Measurements from ENCODE around the gene REEP2.

Gene REEP2

GRCh38 chr5:138452720-138453119 lies 13.9 kb downstream of the REEP2 start:
- TF ChIP-seq EZH2phosphoT487 (IDR thresholded peaks at IDR 0.05; ENCODE audit: borderline replicate concordance) (no peak), CTCF (conservative IDR thresholded peaks at IDR 0.05; ENCODE audit: low read length) (no peak)
- Histone ChIP-seq H3K9ac (ENCODE audit: low read depth, low read length, poor library complexity, severe bottlenecking) (no peak overlapping the region), H4K20me1 (ENCODE audit: insufficient read depth, low read length, poor library complexity, severe bottlenecking) (no peaks in the 10 kb centered on the region), H3K9me2 (replicated peaks; ENCODE audit: low read depth, low read length) (no peaks in the 10 kb centered on the region), H3K36me3 (ENCODE audit: insufficient read depth, low read length) (no peaks in the 10 kb centered on the region), H3K4me1 (ENCODE audit: insufficient read depth, low read length, poor library complexity, severe bottlenecking) (peaks cover 4% of the 10 kb centered on the region), H2AFZ (ENCODE audit: low read length) (no peak overlapping the region), H3F3A (ENCODE audit: low read depth) (no peaks in the 10 kb centered on the region), H3K27me3 (ENCODE audit: insufficient read depth, low read length, poor library complexity, severe bottlenecking) (no peaks in the 10 kb centered on the region), H3K9me3 (ENCODE audit: insufficient read depth, low read depth, low read length) (no peaks in the 10 kb centered on the region), H3K4me2 (ENCODE audit: low read depth, low read length, poor library complexity, severe bottlenecking) (no peak overlapping the region), H3K79me2 (ENCODE audit: insufficient read depth, low read length) (no peaks in the 10 kb centered on the region), H3K4me3 (ENCODE audit: low read length, poor library complexity, severe bottlenecking) (no peak overlapping the region)

GRCh38 chr5:138453590-138453989 lies 14.7 kb downstream of the REEP2 start:
- Histone ChIP-seq H3K9ac (ENCODE audit: low read depth, low read length, poor library complexity, severe bottlenecking) (no peak overlapping the region), H3K4me2 (ENCODE audit: low read depth, low read length, poor library complexity, severe bottlenecking) (no peak overlapping the region), H3F3A (ENCODE audit: low read depth) (no peaks in the 10 kb centered on the region), H3K4me1 (ENCODE audit: insufficient read depth, low read length, poor library complexity, severe bottlenecking) (peaks cover 12% of the 10 kb centered on the region), H3K9me3 (ENCODE audit: insufficient read depth, low read depth, low read length) (no peaks in the 10 kb centered on the region), H4K20me1 (ENCODE audit: insufficient read depth, low read length, poor library complexity, severe bottlenecking) (no peaks in the 10 kb centered on the region), H3K36me3 (ENCODE audit: insufficient read depth, low read length) (no peaks in the 10 kb centered on the region), H3K27me3 (ENCODE audit: insufficient read depth, low read length, poor library complexity, severe bottlenecking) (no peaks in the 10 kb centered on the region), H3K79me2 (ENCODE audit: insufficient read depth, low read length) (no peaks in the 10 kb centered on the region), H3K9me2 (replicated peaks; ENCODE audit: low read depth, low read length) (no peaks in the 10 kb centered on the region), H2AFZ (ENCODE audit: low read length) (no peak overlapping the region), H3K4me3 (ENCODE audit: low read length, poor library complexity, severe bottlenecking) (no peak overlapping the region)
- TF ChIP-seq EZH2phosphoT487 (IDR thresholded peaks at IDR 0.05; ENCODE audit: borderline replicate concordance), result no peak
- TF ChIP-seq CTCF (conservative IDR thresholded peaks at IDR 0.05; ENCODE audit: low read length), result no peak

GRCh38 chr5:138454121-138454520 lies 15.3 kb downstream of the REEP2 start:
- Histone ChIP-seq H3F3A (ENCODE audit: low read depth) (no peaks in the 10 kb centered on the region), H3K27me3 (ENCODE audit: insufficient read depth, low read length, poor library complexity, severe bottlenecking) (no peaks in the 10 kb centered on the region), H3K9me2 (replicated peaks; ENCODE audit: low read depth, low read length) (no peaks in the 10 kb centered on the region), H3K4me3 (ENCODE audit: low read length, poor library complexity, severe bottlenecking) (no peak overlapping the region), H3K36me3 (ENCODE audit: insufficient read depth, low read length) (no peaks in the 10 kb centered on the region), H2AFZ (ENCODE audit: low read length) (no peak overlapping the region), H3K9ac (ENCODE audit: low read depth, low read length, poor library complexity, severe bottlenecking) (no peak overlapping the region), H3K79me2 (ENCODE audit: insufficient read depth, low read length) (no peaks in the 10 kb centered on the region), H3K4me1 (ENCODE audit: insufficient read depth, low read length, poor library complexity, severe bottlenecking) (peaks cover 18% of the 10 kb centered on the region), H3K9me3 (ENCODE audit: insufficient read depth, low read depth, low read length) (no peaks in the 10 kb centered on the region), H3K4me2 (ENCODE audit: low read depth, low read length, poor library complexity, severe bottlenecking) (no peak overlapping the region), H4K20me1 (ENCODE audit: insufficient read depth, low read length, poor library complexity, severe bottlenecking) (no peaks in the 10 kb centered on the region)
- no peak for TF ChIP-seq EZH2phosphoT487 (IDR thresholded peaks at IDR 0.05; ENCODE audit: borderline replicate concordance)
- TF ChIP-seq CTCF (conservative IDR thresholded peaks at IDR 0.05; ENCODE audit: low read length), result no peak
